GM23338 (cell line): ENCODE measurements around the gene ZBTB20.

ENCODE experiments used
- CREB1 ChIP-seq: fragments of 250-450 bp; sonication (Bioruptor Pico); IDR thresholded peaks from 2 replicates; pipeline ENCODE4 v1.5.0; 2020; ENCODE audit warnings: low read depth, mild to moderate bottlenecking, moderate library complexity
- EZH2 ChIP-seq: fragments of 200-600 bp; sonication (generic); IDR thresholded peaks from one replicate; pipeline ENCODE4 v1.8.0; 2017; ENCODE audit warnings: antibody characterized with exemption, mild to moderate bottlenecking, low read depth; ENCODE audit not compliant: unreplicated experiment
- EZH2phosphoT487 ChIP-seq: fragments of 200-600 bp; sonication (generic); IDR thresholded peaks from one replicate; pipeline ENCODE4 v1.8.1; 2018; ENCODE audit warnings: antibody characterized with exemption; ENCODE audit not compliant: unreplicated experiment
- JUNB ChIP-seq: IDR thresholded peaks from one replicate; pipeline ENCODE4 v1.6.1; 2016; ENCODE audit warnings: antibody characterized with exemption; ENCODE audit not compliant: unreplicated experiment
- NANOG ChIP-seq: IDR thresholded peaks from 2 replicates; pipeline ENCODE4 v1.6.1; 2016; ENCODE audit warnings: antibody characterized with exemption, borderline replicate concordance
- POLR2AphosphoS5 ChIP-seq: IDR thresholded peaks from 2 replicates; pipeline ENCODE4 v1.6.1; 2016; ENCODE audit warnings: antibody characterized with exemption, low read depth
- STAT1 ChIP-seq: IDR thresholded peaks from one replicate; pipeline ENCODE4 v1.6.1; 2016; ENCODE audit warnings: antibody characterized with exemption; ENCODE audit not compliant: unreplicated experiment
- ZNF331 ChIP-seq: fragments of 250-450 bp; sonication (Bioruptor Pico); IDR thresholded peaks from 2 replicates; pipeline ENCODE4 v1.5.0; 2020; ENCODE audit warnings: low read depth, mild to moderate bottlenecking, moderate library complexity
- ZNF462 ChIP-seq: fragments of 250-450 bp; sonication (Bioruptor Pico); IDR thresholded peaks from 2 replicates; pipeline ENCODE4 v1.5.0; 2020; ENCODE audit warnings: mild to moderate bottlenecking, moderate library complexity
- TF ChIP-seq, protein P1 (sequence below): IDR thresholded peaks from one replicate; pipeline ENCODE4 v1.6.1; 2018; ENCODE audit warnings: antibody characterized with exemption; ENCODE audit not compliant: unreplicated experiment
- TF ChIP-seq, protein P2 (sequence below), 2 experiments: fragments of 200-600 bp in 1 of 2; sonication (generic) in 1 of 2; conservative IDR thresholded peaks; 2 replicates each; pipeline versions ENCODE4 v1.5.1 to v1.6.1; 2016 to 2017; ENCODE audit warnings: antibody characterized with exemption in 2 of 2, low read depth in 2 of 2, mild to moderate bottlenecking in 2 of 2, moderate library complexity in 1 of 2
- TF ChIP-seq, protein P3 (sequence below): IDR thresholded peaks from 2 replicates; pipeline ENCODE4 v1.6.1; 2016; ENCODE audit warnings: antibody characterized with exemption

- TF ChIP-seq, protein P1, sequence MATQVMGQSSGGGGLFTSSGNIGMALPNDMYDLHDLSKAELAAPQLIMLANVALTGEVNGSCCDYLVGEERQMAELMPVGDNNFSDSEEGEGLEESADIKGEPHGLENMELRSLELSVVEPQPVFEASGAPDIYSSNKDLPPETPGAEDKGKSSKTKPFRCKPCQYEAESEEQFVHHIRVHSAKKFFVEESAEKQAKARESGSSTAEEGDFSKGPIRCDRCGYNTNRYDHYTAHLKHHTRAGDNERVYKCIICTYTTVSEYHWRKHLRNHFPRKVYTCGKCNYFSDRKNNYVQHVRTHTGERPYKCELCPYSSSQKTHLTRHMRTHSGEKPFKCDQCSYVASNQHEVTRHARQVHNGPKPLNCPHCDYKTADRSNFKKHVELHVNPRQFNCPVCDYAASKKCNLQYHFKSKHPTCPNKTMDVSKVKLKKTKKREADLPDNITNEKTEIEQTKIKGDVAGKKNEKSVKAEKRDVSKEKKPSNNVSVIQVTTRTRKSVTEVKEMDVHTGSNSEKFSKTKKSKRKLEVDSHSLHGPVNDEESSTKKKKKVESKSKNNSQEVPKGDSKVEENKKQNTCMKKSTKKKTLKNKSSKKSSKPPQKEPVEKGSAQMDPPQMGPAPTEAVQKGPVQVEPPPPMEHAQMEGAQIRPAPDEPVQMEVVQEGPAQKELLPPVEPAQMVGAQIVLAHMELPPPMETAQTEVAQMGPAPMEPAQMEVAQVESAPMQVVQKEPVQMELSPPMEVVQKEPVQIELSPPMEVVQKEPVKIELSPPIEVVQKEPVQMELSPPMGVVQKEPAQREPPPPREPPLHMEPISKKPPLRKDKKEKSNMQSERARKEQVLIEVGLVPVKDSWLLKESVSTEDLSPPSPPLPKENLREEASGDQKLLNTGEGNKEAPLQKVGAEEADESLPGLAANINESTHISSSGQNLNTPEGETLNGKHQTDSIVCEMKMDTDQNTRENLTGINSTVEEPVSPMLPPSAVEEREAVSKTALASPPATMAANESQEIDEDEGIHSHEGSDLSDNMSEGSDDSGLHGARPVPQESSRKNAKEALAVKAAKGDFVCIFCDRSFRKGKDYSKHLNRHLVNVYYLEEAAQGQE = no peak
- TF ChIP-seq, protein P2, sequence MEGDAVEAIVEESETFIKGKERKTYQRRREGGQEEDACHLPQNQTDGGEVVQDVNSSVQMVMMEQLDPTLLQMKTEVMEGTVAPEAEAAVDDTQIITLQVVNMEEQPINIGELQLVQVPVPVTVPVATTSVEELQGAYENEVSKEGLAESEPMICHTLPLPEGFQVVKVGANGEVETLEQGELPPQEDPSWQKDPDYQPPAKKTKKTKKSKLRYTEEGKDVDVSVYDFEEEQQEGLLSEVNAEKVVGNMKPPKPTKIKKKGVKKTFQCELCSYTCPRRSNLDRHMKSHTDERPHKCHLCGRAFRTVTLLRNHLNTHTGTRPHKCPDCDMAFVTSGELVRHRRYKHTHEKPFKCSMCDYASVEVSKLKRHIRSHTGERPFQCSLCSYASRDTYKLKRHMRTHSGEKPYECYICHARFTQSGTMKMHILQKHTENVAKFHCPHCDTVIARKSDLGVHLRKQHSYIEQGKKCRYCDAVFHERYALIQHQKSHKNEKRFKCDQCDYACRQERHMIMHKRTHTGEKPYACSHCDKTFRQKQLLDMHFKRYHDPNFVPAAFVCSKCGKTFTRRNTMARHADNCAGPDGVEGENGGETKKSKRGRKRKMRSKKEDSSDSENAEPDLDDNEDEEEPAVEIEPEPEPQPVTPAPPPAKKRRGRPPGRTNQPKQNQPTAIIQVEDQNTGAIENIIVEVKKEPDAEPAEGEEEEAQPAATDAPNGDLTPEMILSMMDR (conservative IDR thresholded peaks at IDR 0.05; ENCODE audit: low read depth in 2 of 2) = no peak
- TF ChIP-seq EZH2phosphoT487 (no peak), JUNB (no peak), EZH2 (no peak), CREB1 (no peak), ZNF462 (no peak), POLR2AphosphoS5 (no peak), STAT1 (no peak), ZNF331 (CRISPR knock-in tag) (no peak), NANOG (no peak)
- TF ChIP-seq, protein P3, sequence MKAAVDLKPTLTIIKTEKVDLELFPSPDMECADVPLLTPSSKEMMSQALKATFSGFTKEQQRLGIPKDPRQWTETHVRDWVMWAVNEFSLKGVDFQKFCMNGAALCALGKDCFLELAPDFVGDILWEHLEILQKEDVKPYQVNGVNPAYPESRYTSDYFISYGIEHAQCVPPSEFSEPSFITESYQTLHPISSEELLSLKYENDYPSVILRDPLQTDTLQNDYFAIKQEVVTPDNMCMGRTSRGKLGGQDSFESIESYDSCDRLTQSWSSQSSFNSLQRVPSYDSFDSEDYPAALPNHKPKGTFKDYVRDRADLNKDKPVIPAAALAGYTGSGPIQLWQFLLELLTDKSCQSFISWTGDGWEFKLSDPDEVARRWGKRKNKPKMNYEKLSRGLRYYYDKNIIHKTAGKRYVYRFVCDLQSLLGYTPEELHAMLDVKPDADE = no peak
Observed at GRCh38 chr3:114384558-114384903, 762.6 kb downstream of the ZBTB20 start.
